Measurements from ENCODE around the gene UBE2V1. TPM values are rescaled to one million over a fixed set of nuclear protein-coding genes. Genes with fewer than 3 reads are reported as not detected.
A peak's percentile ranks its signal among the peaks of the same experiment; 100 is the strongest.
"Not testable (repeated sequence)": the region's sequence is repeated elsewhere in the genome, so short reads cannot be mapped to it uniquely, and the experiment has no call there.

Gene UBE2V1
- total RNA-seq, 2 experiments from 2014 or later: 124 to 137 TPM

DNA sequence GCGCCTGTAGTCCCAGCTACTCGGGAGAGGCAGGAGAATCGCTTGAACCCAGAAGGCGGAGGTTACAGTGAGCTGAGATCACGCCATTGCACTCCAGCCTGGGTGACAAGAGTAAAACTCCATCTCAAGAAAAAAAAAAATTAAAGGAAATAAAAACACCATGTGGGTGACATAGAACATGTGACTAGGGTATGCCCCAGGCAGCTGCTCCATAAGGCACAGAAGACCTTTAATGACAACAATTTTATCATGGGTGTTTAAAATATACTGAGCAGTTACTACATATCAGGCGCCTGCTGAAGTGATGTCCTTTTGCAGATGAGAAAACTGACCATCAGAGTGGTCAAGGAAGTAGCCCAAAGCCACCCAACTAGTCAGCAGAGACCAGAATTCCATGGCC, 32.6 kb upstream of the UBE2V1 start:
- Mint-ChIP-seq H3K9me3 (no peaks in the 10 kb centered on the region), H3K27me3 (ENCODE audit: low read depth) (no peaks in the 10 kb centered on the region), H3K36me3 (ENCODE audit: low read depth) (peaks cover 16% of the 10 kb centered on the region), H3K4me3 (no peak overlapping the region), H3K4me1 (ENCODE audit: low read depth) (peaks cover 57% of the 10 kb centered on the region), H3K27ac (peak overlapping the region; percentile 98)
- no peak for DNase-seq
- intact Hi-C loops (cut with micrococcal nuclease): no loop called here
- CTCF ChIA-PET: interaction anchor here (0.6 to 3.8 kb wide), 5 partner anchors 8 to 333 kb away, joined by 3 to 16 read pairs (median 4); partner anchors contain the start of gene PEDS1

DNA sequence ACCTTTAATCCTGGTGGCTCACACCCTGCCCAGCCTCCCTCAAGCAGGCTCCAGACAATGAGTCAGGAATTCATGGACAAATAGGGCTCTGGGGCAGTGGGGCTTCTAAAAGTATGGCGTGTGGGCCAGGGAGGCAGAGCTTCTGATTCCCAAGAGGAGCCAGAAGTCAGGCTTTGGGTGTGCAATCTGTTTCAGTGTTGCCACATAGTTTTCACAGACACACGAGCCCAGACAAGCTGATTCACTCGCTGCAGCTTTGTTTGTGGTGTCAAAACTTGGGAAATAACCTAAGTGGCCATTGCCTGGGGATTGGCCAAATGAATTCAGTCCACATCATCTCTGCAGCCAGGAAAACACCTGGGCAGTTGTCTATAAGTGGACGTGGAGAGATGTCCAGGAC, 31.4 kb upstream of the UBE2V1 start:
- no peak for DNase-seq
- CTCF ChIA-PET: interaction anchor here (2.0 to 3.8 kb wide), 2 partner anchors 10 to 24 kb away, joined by 6 to 16 read pairs; no protein-coding TSS in a partner anchor
- no peaks in the 10 kb centered on the region for H3K9me3 Mint-ChIP-seq
- peaks cover 52% of the 10 kb centered on the region for H3K4me1 Mint-ChIP-seq (ENCODE audit: low read depth)
- no peak overlapping the region for H3K4me3 Mint-ChIP-seq
- intact Hi-C loops (cut with micrococcal nuclease): no loop called here
- H3K36me3 Mint-ChIP-seq (ENCODE audit: low read depth): peaks cover 20% of the 10 kb centered on the region
- H3K27ac Mint-ChIP-seq: no peak overlapping the region
- no peaks in the 10 kb centered on the region for H3K27me3 Mint-ChIP-seq (ENCODE audit: low read depth)

DNA sequence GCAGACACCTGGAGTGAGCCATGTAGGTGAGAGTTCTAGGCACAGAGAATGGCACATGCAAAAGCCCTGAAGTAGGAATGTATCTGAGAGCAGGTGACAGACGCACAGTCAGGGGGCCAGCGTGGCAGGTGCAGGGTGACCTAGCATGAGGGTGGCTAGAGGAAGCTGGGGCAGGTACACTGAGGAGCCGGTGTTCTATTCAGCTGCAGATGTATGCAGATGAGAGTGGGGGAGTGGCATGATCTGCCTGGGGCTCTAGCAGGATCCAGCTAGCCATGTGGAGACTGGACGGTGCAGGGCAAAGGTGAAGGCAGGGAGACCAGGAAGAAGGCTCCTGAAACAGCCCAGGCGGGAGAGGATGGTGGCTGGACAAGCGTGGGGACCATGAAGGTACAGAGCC, 29.9 kb upstream of the UBE2V1 start:
- H3K27me3 Mint-ChIP-seq (ENCODE audit: low read depth): no peaks in the 10 kb centered on the region
- DNase-seq: no peak
- no peak overlapping the region for H3K4me3 Mint-ChIP-seq
- peaks cover 45% of the 10 kb centered on the region for H3K4me1 Mint-ChIP-seq (ENCODE audit: low read depth)
- no peaks in the 10 kb centered on the region for H3K9me3 Mint-ChIP-seq
- peaks cover 22% of the 10 kb centered on the region for H3K36me3 Mint-ChIP-seq (ENCODE audit: low read depth)
- CTCF ChIA-PET: interaction anchor here (1.4 to 3.8 kb wide), 2 partner anchors 22 to 492 kb away, joined by 3 to 16 read pairs; no protein-coding TSS in a partner anchor
- intact Hi-C loops (cut with micrococcal nuclease): no loop called here
- H3K27ac Mint-ChIP-seq: no peak overlapping the region

- peak overlapping the region; percentile 3 for H3K27ac Mint-ChIP-seq
- peaks cover 45% of the 10 kb centered on the region for H3K4me1 Mint-ChIP-seq (ENCODE audit: low read depth)
- no peaks in the 10 kb centered on the region for H3K9me3 Mint-ChIP-seq
- peaks cover 20% of the 10 kb centered on the region for H3K36me3 Mint-ChIP-seq (ENCODE audit: low read depth)
- no peak overlapping the region for H3K4me3 Mint-ChIP-seq
- DNase-seq: no peak
- CTCF ChIA-PET: interaction anchor here (1.4 to 3.8 kb wide), 2 partner anchors 21 to 493 kb away, joined by 3 to 16 read pairs; no protein-coding TSS in a partner anchor
- H3K27me3 Mint-ChIP-seq (ENCODE audit: low read depth): no peaks in the 10 kb centered on the region
- intact Hi-C loops (cut with micrococcal nuclease): no loop called here
These were observed 29.0 kb upstream of the UBE2V1 start for GRCh38 chr20:50141811-50142561.

DNA sequence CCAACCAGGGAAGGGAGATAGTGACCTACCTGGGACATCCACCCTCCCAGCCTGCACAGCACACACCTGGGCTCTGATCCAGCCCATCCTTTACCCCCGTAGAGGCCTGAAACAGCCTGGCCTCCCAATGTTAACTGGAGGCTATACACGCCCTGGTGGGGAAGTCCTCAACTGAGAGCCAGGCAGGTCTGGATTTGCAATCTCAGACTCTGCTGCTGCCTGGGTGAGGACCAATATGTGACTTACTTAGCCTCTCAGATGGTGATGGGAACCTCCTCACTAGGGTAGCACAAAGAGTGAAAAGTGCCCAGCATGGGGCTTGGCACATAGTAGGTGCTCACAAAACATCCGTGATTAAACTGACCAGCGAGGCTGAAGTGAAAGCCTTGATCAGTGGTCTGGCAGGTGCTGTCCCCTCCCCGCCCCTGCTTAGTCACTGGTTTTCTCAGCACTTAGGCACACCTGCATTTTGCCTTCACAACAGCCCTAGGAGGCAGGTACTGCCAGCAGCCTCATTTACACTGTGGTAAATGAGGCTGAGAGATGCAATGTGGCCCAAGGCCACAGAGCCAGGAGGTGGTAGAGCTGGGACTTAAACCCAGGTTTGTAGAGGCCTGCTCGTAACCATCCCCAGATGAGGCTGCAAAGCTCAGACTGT, 28.2 kb upstream of the UBE2V1 start:
- CTCF ChIA-PET: interaction anchor here (0.6 to 1.7 kb wide), 3 partner anchors 20 to 494 kb away, joined by 3 to 5 read pairs (median 4); no protein-coding TSS in a partner anchor
- Mint-ChIP-seq H3K36me3 (ENCODE audit: low read depth) (peaks cover 20% of the 10 kb centered on the region), H3K27me3 (ENCODE audit: low read depth) (no peaks in the 10 kb centered on the region), H3K4me1 (ENCODE audit: low read depth) (peaks cover 41% of the 10 kb centered on the region), H3K27ac (no peak overlapping the region), H3K4me3 (no peak overlapping the region), H3K9me3 (no peaks in the 10 kb centered on the region)
- no peak for DNase-seq
- intact Hi-C loops (cut with micrococcal nuclease): no loop called here

- Mint-ChIP-seq H3K9me3 (no peaks in the 10 kb centered on the region), H3K4me3 (no peak overlapping the region), H3K4me1 (ENCODE audit: low read depth) (peaks cover 36% of the 10 kb centered on the region), H3K27me3 (ENCODE audit: low read depth) (no peaks in the 10 kb centered on the region), H3K27ac (no peak overlapping the region), H3K36me3 (ENCODE audit: low read depth) (peaks cover 20% of the 10 kb centered on the region)
- intact Hi-C loops (cut with micrococcal nuclease): no loop called here
- CTCF ChIA-PET: interaction anchor here (0.6 to 1.7 kb wide), 2 partner anchors 20 to 69 kb away, joined by 4 to 5 read pairs; no protein-coding TSS in a partner anchor
- no peak for DNase-seq
These were observed 27.4 kb upstream of the UBE2V1 start for GRCh38 chr20:50140339-50140859.

- peak overlapping the region; percentile 21 for H3K27ac Mint-ChIP-seq
- CTCF ChIA-PET: interaction anchor here (0.6 kb wide), 1 partner anchor 208 kb away, joined by 3 read pairs; no protein-coding TSS in a partner anchor
- intact Hi-C loops (cut with micrococcal nuclease): no loop called here
- H3K9me3 Mint-ChIP-seq: no peaks in the 10 kb centered on the region
- DNase-seq: no peak
- no peak overlapping the region for H3K4me3 Mint-ChIP-seq
- no peaks in the 10 kb centered on the region for H3K27me3 Mint-ChIP-seq (ENCODE audit: low read depth)
- H3K36me3 Mint-ChIP-seq (ENCODE audit: low read depth): peaks cover 20% of the 10 kb centered on the region
- peaks cover 36% of the 10 kb centered on the region for H3K4me1 Mint-ChIP-seq (ENCODE audit: low read depth)
These were observed 25.8 kb upstream of the UBE2V1 start for GRCh38 chr20:50138479-50139393.

DNA sequence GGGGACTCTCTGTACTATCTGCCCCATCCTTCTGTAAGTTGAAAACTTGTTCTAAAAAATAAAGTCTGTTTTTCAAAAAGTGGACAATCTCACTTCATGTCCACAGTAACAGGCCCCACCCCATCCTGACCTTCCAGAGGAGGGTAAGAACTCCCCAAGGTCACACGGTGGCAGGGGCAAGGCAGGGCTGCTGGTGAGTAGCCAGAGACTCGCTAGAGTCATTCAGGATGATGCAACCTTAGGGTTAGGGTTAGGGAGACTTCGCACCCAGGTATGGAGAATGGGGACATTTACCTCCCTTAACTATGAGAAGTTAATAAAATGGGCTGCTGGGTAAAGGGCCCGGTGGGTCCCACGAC, 25.1 kb upstream of the UBE2V1 start:
- Mint-ChIP-seq H3K27me3 (ENCODE audit: low read depth) (no peaks in the 10 kb centered on the region), H3K4me3 (no peak overlapping the region), H3K4me1 (ENCODE audit: low read depth) (peaks cover 34% of the 10 kb centered on the region), H3K9me3 (no peaks in the 10 kb centered on the region), H3K36me3 (ENCODE audit: low read depth) (peaks cover 20% of the 10 kb centered on the region), H3K27ac (peak overlapping the region; percentile 53)
- intact Hi-C loops (cut with micrococcal nuclease): no loop called here
- DNase-seq: no peak
- CTCF ChIA-PET: no interaction called here

GRCh38 chr20:50137702-50138101, 24.8 kb upstream of the UBE2V1 start:
- H3K9me3 Mint-ChIP-seq; intact Hi-C loops (cut with micrococcal nuclease); H3K27me3 Mint-ChIP-seq (ENCODE audit: low read depth); H3K4me3 Mint-ChIP-seq; DNase-seq: not testable (repeated sequence)
- H3K4me1 Mint-ChIP-seq (ENCODE audit: low read depth): peaks cover 30% of the 10 kb centered on the region
- H3K27ac Mint-ChIP-seq: peak overlapping the region; percentile 27
- CTCF ChIA-PET: interaction anchor here (0.6 kb wide), 1 partner anchor 360 kb away, joined by 3 read pairs; no protein-coding TSS in a partner anchor
- H3K36me3 Mint-ChIP-seq (ENCODE audit: low read depth): peaks cover 16% of the 10 kb centered on the region

GRCh38 chr20:50136822-50137599, 24.1 kb upstream of the UBE2V1 start:
- peak; percentile 29 for DNase-seq
- no peak overlapping the region for H3K4me3 Mint-ChIP-seq
- H3K9me3 Mint-ChIP-seq: no peaks in the 10 kb centered on the region
- H3K27ac Mint-ChIP-seq: peak overlapping the region; percentile 27
- CTCF ChIA-PET: interaction anchor here (0.6 to 0.7 kb wide), 5 partner anchors 14 to 360 kb away, joined by 3 to 5 read pairs (median 4); no protein-coding TSS in a partner anchor
- H3K36me3 Mint-ChIP-seq (ENCODE audit: low read depth): peaks cover 12% of the 10 kb centered on the region
- H3K4me1 Mint-ChIP-seq (ENCODE audit: low read depth): peaks cover 28% of the 10 kb centered on the region
- no peaks in the 10 kb centered on the region for H3K27me3 Mint-ChIP-seq (ENCODE audit: low read depth)
- intact Hi-C loops (cut with micrococcal nuclease): no loop called here

GRCh38 chr20:50135157-50135556, 22.2 kb upstream of the UBE2V1 start:
- intact Hi-C loops (cut with micrococcal nuclease); H3K27me3 Mint-ChIP-seq (ENCODE audit: low read depth); H3K4me3 Mint-ChIP-seq; H3K9me3 Mint-ChIP-seq; DNase-seq; H3K27ac Mint-ChIP-seq; H3K36me3 Mint-ChIP-seq (ENCODE audit: low read depth): not testable (repeated sequence)
- CTCF ChIA-PET: interaction anchor here (1.2 to 1.9 kb wide), 4 partner anchors 10 to 64 kb away, joined by 5 to 12 read pairs (median 6); no protein-coding TSS in a partner anchor
- H3K4me1 Mint-ChIP-seq (ENCODE audit: low read depth): peaks cover 20% of the 10 kb centered on the region

Data from activated naive CD4-positive, alpha-beta T cell treated with anti-CD3 and anti-CD28 coated beads for 36 hours (primary cell).